Inferior parietal cortex (tissue), 1 donor: ENCODE measurements around the gene TMEM9B.
"Not testable (repeated sequence)": the region's sequence is repeated elsewhere in the genome, so short reads cannot be mapped to it uniquely, and the experiment has no call there.

Experiments
- DNase-seq: peaks from one replicate; pipeline ENCODE4 v3.0.0-alpha.2; 2016; ENCODE audit errors: extremely low spot score

TMEM9B gene

DNA sequence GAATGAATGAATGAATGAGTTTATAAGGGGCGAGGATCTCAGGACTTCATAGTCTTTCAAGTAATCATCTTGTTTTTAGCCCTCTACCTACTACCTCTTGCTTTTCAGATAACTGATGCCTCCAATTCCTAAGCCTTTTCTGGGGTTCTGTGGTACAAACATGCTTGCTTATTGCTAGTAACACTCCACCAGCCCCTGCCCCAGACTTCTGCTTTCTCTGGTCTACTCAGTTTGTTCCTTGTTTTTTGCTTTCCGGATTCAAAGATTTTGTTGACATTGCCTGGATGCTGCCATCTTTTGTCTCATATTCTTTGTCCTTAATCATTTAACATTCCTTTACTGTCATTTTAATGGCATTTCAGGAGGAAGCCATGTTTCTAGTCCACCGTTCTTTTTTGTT lies 8.9 kb upstream of the TMEM9B start:
- no peak for DNase-seq

DNA sequence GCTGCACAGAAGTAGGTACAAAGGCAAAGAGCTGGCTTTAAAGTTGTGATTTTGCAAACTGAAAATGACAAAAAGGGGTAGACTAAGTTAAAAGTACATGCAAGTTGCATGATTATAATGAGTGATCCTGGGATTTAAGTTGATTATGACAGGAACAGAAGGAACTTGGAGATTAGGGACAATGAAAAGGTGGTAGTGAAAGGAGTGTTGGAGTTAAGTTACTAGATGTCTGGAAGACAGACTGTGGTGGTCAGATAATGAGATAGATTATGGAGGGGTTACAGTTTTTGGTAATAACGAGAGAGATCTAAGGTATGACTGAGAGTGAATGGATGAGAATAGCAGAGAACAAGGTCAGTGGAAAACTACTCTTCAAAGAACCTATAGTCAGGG lies 7.7 kb upstream of the TMEM9B start:
- DNase-seq: no peak

DNA sequence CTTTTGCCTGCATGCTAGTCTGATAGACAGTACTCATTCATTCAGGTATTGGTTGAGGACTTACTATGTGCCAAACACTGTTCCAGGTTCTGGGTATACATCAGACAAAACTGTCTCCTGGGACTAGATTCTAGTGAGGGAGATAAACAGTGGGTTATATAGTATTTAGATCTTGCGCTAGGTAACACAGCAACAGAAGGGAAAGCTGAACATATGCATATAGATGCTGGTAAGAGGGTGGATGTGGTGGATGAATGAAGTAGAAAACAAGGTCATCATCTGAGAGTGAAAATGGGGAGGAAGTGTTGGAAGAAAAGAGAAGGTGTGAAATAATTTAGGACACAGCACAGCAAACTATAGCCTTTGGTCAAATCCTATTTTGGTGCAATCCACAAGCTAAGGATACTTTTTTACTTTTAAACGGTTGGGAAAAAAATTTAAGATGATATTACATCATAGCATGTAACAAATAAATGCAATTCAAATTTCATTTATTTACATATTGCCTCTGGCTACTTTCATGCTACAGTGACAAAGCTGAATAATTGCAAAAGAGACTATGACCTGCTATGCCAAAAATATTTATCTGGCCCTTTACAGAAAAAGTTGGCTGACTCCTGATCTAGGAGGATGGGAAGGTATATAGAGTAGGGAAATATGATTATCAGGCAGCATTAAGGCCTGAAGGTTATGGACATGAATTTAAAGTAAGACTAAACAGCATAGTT lies 7.1 kb upstream of the TMEM9B start:
- no peak for DNase-seq

- no peak for DNase-seq
These were observed 2.9 kb upstream of the TMEM9B start for GRCh38 chr11:8967184-8967583.

GRCh38 chr11:8963569-8964323 lies 496 bp downstream of the TMEM9B start:
- no peak for DNase-seq

- no peak for DNase-seq
These were observed 1.4 kb downstream of the TMEM9B start for GRCh38 chr11:8962841-8963240.

DNA sequence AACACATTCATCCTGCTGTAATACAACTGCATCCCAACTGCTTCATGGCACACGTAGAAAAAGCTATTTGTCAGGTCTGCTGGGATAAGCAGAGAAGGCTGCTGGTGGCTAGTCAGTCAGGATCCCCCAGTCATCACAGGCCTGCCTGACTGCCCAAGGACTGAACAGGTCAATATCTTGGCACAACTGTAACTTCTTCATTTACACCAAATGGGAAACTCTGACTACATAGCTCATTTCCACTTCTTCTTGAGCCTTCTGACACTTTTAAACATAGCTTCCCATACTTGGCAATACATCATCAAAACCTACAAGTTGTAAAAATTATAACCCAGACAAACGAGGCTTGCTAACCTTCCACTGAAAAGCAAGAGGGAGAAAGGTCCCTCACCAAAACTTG lies 2.8 kb downstream of the TMEM9B start:
- DNase-seq: no peak

DNA sequence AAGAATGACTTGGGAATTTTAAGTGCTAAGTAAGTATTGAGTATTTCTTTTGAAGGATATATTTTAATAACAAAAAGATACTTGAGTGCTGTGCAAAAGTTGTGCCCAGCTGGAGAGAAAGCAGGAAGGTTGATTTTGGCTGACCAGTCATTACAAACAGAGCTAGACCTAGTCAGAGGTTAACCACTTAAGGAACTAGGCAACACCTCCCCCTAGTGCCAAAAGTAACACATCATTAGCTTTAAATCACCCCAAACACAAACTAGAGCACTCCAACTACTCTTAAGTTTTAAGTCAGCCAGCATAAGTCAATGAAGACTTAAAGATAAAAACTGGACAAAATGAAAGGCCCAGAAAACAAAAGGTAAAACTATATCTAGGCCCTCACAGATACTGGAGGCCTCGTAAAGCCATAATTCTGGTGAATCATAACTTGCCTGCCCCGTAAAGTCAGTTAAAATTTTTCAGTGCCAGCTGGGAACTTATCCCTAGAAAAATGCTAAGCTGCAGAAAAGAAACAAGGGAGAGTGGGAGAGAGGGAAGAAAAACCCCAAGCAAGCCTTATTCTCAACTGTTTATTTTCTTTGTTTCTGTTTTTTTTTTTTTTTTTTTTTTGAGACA lies 4.6 kb downstream of the TMEM9B start:
- peak; percentile 29 for DNase-seq

- DNase-seq: no peak
These were observed 7.4 kb downstream of the TMEM9B start for GRCh38 chr11:8956860-8957259.

DNA sequence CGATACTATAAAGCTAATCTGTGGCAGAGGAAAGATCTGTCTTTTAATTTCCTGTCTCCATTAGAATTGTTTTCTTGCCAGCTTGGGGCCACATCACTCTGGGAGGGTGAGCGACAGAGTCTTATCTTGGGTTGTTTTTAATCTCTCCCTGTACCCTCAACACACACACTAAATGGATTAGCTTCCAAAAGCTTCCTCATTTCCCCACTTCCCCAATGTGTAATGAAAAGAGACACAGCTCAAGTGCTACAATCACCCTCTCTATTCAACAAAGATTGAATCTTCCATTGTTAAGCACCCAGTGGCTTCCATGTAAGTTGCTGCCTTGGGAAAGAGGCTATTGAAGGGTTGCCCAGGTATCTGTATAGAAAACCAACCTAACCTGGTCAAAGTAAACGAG lies 15.4 kb downstream of the TMEM9B start:
- no peak for DNase-seq

- DNase-seq: no peak
These were observed 16.9 kb downstream of the TMEM9B start for GRCh38 chr11:8947230-8947943.

GRCh38 chr11:8942518-8943066 lies 21.6 kb downstream of the TMEM9B start, which contains the start of gene ASCL3:
ASCL3 (minus strand) TSS chr11:8943016; CDS start chr11:8938161, 4,855 bp downstream.
- DNase-seq: no peak

GRCh38 chr11:8941341-8942103 lies 22.7 kb downstream of the TMEM9B start:
- no peak for DNase-seq

DNA sequence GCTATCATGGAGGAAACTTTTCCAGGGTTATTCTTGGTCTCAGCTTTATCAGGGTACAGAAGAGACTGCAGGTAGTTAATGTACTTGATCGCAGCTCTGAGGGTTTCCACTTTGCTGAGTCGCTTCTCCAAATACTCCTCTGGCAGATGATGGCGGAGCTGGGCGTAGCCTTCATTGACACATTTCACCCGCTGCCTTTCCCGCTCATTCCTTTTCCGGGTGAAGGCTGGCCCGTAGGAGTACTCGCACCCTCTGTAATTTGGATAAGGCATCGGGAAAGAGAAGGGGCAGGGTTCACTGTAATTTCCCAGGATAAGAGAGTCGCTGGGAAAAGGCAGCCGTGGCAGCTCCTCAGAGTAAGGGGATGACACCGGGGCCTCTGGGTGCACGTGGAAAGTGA lies 26.6 kb downstream of the TMEM9B start:
- DNase-seq: no peak

DNA sequence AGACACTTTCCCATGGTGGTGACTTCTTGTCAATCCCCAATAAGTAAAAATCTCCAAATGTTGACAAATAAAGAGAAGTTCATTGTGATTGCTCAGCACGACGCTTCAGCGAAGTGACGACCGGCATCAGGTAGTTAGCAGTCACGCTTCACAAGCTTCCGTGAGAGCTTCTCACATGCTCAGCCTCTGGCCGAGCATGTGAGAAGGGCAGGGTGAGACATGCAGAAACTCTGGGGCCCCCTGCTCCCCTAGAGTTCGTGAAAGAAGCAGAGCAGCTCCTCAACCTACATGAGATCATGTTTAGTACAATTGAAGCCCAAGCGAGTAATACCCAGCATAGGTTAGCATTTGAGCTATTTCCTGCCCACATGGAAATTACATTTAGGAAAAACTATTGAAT lies 27.1 kb downstream of the TMEM9B start:
- no peak for DNase-seq

GRCh38 chr11:8935789-8936188 lies 28.5 kb downstream of the TMEM9B start:
- DNase-seq: not testable (repeated sequence)

- no peak for DNase-seq
These were observed 29.3 kb downstream of the TMEM9B start for GRCh38 chr11:8934742-8935488.

- DNase-seq: no peak
These were observed 30.3 kb downstream of the TMEM9B start for GRCh38 chr11:8933931-8934330.

GRCh38 chr11:8932564-8933180 lies 31.6 kb downstream of the TMEM9B start, which contains the start of gene C11orf16:
C11orf16 (minus strand) TSS chr11:8932947; CDS start chr11:8932308, 639 bp downstream.
- no peak for DNase-seq
